GM19240 (cell line): Measurements from ENCODE around the gene COG3.
"Not testable (repeated sequence)": the region's sequence is repeated elsewhere in the genome, so short reads cannot be mapped to it uniquely, and the experiment has no call there.

Source experiments
- DNase-seq: peaks from one replicate; pipeline ENCODE4 v3.0.0; 2011; ENCODE audit warnings: low spot score; ENCODE audit not compliant: insufficient read length

COG3 gene, protein sequence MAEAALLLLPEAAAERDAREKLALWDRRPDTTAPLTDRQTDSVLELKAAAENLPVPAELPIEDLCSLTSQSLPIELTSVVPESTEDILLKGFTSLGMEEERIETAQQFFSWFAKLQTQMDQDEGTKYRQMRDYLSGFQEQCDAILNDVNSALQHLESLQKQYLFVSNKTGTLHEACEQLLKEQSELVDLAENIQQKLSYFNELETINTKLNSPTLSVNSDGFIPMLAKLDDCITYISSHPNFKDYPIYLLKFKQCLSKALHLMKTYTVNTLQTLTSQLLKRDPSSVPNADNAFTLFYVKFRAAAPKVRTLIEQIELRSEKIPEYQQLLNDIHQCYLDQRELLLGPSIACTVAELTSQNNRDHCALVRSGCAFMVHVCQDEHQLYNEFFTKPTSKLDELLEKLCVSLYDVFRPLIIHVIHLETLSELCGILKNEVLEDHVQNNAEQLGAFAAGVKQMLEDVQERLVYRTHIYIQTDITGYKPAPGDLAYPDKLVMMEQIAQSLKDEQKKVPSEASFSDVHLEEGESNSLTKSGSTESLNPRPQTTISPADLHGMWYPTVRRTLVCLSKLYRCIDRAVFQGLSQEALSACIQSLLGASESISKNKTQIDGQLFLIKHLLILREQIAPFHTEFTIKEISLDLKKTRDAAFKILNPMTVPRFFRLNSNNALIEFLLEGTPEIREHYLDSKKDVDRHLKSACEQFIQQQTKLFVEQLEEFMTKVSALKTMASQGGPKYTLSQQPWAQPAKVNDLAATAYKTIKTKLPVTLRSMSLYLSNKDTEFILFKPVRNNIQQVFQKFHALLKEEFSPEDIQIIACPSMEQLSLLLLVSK

DNA sequence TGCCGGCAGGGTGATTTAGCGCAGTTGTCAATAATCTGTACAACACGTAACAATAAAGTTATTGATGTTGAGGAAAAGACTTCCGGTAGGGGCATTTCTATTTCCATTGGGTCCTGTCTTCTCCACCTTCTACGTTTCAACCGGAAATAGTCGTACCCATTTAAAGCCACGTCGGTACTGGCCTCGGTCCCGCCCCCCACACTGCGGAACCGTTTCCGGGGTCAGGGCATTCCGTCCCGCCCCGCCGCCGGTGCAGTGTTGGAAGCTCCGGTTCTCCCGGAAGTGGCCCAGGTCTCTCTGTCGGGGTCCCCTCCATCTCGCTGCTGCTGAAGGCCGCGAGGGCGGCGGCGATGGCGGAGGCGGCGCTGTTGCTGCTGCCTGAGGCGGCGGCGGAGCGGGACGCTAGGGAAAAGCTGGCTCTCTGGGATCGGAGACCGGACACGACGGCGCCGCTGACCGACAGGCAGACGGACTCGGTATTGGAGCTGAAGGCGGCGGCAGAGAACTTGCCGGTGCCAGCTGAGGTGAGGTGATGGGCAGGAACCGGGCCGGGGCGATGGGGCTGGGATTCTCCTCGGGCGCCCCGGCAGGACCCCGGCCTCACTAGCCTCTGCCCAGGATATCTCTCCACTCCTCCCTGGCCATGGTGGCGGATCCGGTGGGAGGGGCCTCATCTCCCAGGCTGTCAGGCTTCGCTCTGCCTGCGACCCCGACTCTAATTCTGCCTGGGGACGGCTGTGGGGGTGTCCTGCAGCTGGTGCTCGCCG lies at the start of gene COG3:
Gene COG3 (plus strand): TSS at position 253 of the 767 bp plus-strand sequence. CDS start 98 bp downstream, at position 351.
- peak; percentile 86 for DNase-seq

DNA sequence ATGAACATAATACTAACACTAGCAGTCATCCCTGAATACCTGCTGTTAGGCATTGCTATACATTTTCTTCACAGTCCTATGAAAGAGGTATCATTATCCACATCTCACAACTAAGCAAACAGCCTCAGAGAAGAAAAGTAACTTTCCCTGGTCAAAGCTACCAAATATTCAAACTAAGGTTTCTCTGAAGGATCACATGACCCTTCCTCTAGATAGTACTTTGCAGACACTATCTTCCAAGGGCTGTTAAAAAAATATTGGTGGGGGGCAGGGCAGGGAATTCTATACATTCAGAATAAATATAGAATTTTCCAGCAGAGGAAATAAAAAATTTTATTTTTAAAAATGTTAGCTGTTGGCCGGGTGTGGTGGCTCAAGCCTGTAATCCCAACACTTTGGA lies 49.6 kb upstream of the COG3 start:
- no peak for DNase-seq

DNA sequence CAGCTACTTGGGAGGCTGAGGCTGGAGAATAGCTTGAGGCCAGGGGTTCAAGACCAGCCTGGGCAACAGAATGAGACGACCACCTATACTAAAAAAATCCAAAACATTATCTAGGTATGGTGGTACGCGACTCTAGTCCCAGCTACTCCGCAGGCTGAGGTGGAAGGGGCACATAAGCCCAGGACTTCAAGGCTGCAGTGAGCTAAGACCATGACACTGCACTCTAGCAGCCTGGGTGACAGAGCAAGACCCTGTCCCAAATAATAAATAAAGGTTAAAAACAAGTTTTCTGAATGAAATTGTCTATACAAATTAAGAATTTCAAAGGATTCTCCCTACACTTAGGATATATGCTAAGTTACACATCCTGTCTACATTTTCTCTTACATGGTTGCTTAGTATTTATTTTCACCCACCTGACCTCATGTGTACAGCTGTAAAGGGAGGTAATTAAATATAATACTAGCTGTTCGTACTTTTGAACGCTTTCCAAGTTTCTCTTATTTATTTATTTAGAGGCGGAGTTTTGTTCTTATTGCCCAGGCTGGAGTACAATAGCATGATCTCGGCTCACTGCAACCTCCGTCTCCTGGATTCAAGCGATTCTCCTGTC lies 48.1 kb upstream of the COG3 start:
- no peak for DNase-seq

DNA sequence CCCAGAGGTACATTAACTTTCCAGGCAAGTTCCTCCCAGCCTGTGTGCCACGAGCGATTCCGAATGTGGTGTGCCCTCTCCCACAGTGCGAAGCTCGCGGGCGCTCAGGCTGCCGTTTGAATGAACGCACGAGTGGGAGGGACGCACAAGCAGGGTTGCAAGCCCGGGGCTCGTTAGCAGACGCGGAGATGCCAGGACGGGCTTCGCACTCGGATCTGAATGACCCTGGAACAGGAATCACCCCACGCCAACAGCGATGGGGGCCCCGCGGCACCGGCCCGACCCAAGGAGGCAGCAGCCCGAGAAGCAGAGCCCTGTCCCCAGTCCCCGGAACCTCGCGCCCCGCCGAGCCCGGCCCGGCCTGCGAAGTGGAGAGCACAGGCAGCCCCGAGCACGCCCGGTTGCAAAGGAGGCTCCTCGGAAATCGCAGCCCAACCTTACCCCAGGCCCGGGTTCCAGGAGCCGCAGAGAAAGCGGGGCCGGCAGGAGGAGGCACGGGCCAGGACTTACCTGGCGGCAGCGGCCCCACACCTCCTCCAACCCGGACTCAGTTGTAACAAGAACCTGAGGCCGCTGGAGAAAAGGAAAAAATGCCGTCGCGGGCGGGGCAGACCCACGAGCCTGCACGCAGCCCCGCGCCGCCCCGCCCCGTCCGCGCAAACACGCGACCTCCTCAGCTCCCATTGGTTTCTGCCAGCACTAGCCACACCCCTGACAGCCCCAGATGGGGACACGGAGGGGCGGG lies 46.8 kb upstream of the COG3 start, which contains the start of gene SLC25A30:
Gene SLC25A30 (minus strand): TSS at position 584 of the 745 bp plus-strand sequence. CDS start 6,948 bp downstream, outside the sequence.
- DNase-seq = peak; percentile 59

DNA sequence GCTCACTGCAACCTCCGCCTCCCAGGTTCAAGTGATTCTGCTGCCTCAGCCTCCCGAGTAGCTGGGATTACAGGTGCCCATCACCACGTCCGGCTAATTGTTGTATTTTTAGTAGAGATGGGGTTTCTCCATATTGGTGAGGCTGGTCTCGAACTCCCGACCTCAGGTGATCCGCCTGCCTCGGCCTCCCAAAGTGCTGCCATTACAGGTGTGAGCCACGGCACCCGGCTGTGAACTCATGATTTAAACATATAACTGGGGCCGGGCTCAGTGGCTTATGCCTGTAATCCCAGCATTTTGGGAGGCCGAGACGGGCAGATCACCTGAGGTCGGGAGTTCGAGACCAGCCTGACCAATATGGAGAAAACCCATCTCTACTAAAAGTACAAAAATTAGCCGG lies 45.4 kb upstream of the COG3 start:
- DNase-seq = not testable (repeated sequence)

DNA sequence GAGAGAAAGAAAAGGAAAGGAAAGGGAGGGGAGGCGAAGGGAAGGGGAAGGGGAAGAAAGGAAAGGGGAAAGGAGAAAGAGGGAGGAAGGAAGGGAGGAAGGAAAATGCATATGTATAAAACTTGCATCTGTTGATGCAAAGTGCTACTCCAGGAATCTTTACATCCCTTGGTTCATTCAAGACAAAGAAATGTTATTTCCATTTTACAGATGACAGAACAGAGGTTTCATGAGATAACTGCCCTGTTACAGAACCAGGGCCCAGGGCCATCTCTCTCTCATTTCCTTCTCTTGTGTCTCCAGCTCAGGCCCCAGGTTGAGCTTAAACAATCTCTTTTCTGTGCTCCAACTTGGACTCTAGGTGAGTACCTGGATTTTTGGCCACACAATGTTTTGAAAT lies 44.8 kb upstream of the COG3 start:
- no peak for DNase-seq

DNA sequence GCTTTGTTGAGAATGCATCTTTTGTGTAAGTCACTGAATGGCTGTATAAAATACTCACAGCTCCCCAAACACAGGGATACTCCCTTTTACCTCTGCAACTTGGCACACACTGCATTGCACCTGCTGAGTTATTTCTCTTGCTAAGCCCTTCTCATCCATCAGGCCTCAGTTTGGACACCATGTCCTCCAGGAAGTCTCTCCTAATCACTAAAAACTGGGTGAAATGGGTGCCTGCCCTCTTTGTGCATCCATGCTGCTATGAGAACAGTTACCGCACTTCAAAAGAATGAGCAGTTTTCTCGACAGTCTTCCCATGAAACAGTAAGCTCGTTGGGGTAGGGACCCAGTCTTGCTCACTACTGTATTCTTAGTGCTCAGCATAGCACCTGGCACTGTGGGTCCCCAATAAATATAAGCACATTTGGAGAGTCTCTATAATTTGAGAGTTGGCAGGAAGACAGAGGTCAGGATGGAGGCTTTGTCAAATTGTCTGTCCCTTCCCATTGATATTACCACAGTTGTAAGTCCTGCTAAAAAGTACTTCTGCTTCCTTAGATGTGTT lies 41.9 kb upstream of the COG3 start:
- DNase-seq = no peak

DNA sequence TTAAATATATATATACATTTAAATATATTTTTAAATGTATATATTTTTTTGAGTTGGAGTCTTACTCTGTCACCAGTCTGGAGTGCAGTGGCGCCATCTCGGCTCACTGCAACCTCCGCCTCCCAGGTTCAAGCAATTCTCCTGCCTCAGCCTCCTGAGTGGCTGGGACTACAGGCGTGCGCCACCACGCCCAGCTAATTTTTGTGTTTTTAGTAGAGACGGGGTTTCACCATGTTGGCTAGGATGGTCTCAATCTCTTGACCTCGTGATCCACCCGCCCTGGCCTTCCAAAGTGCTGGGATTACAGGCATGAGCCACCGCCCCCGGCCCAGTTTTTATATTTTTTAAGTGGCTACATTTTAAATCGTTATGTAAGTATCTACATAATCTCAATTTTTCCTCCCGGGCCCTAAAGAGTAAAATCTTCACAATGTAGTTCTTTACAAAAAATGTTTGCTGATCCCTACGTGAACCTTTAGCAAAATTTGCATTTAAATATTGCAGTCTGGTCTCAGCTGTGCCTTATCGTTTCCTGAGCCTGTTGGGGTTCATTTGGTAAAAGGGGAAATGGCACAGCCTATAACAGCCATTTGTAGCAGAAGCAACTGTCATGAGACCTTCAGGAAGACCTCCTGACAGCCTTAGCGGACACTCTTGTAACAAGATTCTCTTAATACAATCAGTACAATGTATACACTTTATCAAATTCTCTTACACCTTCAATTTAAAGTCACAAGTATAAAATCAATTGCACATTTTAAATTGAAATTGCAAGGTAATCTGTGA lies 38.5 kb upstream of the COG3 start:
- DNase-seq = not testable (repeated sequence)

DNA sequence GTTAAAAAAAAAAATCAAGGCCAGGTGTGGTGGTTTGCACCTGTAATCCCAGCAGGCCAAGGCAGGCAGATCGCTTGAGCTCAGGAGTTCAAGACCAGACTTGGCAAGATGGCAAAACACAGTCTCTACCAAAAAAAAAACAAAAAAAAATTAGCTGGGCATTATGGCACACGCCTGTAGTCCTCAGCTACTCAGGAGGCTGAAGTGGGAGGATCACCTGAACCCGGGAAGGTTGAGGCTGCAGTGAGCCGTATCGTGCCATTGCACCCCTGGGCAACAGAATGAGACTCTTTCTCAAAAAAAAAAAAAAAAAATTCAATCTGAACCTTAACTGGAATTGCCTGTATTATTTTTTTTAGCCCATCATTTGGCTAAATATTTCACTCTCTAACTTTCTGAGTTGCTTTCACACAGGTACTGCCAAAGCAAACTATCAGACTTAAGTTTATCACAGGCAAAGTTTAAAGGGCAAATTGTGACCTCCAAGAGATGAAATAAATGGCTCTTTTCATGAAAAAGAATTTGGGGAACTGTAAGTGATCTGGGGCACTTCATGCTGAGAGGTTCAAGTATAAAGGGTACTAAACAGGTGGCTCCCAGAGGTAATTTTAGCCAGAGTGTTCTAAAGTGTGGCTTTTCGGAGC lies 31.9 kb upstream of the COG3 start:
- DNase-seq = no peak

DNA sequence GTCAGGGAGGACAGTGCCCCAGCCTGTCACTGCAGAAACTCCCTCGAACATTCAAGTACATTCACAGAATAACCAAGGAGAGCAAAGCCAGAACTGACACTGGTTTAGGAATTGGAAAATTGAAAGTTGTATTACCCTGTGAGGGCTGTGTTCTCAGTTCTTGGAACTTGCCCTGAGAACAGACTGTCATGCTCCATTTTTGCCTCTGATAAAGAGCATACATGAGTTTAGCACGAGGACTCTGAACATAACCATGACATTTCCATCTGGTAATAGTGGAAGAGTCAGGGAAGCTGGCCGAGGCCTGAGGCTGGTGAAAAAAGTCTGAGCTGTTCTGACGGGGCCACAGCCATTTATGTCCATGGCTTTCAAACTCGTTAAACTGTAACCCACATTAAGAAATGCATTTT lies 31.4 kb upstream of the COG3 start:
- no peak for DNase-seq

DNA sequence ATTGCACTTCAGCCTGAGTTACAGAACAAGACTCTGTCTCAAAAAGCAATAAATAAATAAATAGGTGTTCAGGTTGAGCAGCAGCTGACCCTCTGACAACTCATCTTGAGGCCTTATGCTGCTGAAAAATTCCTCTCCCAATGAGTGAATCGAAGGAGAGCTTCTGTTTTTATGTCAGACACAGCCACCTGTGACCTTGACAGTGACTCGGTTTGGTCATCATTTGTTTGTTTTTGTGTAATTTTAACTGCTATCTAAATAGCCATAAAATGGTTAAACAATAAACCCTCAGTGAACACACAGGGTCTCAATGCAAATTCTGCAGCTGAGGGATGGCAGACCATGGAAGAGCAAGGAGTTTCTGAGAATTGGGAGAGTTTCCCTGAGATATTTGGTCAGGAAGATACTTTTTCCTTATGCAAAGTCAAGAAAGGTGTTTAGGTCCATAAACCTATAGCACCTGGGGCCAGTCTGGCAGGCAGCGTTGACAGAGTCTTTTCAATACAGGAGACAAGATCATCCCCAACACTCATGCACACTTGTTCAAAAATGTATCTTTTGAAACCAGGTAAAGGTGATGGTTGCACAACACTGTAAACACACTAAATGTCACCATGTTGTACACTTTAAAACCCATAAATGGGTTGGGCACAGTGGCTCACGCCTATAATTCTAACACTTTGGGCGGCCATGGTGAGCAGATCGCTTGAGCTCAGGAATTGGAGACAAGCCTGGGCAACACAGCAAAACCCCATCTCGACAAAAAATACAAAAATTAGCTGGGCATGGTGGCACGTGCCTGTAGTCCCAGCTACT lies 30.0 kb upstream of the COG3 start:
- DNase-seq = no peak

DNA sequence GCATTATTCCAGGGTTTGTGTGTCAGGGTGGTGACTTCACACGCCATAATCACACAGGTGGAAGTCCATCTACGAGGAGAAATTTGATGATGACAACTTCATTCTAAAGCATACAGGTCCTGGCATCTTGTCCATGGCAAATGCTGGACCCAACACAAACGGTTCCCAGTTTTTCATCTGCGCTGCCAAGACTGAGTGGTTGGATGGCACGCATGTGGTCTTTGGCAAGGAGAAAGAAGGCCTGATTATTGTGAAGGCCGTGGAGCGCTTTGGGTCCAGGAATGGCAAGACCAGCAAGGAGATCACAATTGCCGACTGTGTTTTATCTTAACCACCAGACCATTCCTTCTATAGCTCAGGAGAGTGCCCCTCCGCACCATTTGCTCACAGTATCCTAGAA lies 28.4 kb upstream of the COG3 start:
- no peak for DNase-seq

DNA sequence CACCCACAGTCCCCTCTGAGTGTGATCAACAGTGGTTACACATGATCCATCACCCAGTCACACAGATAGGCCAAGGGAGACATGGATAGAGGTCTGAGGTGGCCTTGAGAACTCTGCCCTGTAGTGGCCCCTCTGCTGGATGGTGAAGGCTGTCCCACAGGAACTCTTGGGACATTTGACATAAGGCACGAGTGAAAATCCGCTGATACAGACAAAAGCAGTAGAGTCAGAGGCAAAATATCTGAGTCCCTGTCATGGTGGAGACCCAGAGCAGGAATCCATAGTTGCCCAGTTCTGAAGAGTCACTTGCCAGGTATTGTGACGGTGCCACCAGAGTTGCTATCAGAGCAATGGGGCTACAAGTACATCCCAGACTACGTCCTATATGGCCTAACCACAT lies 27.8 kb upstream of the COG3 start:
- DNase-seq = no peak

DNA sequence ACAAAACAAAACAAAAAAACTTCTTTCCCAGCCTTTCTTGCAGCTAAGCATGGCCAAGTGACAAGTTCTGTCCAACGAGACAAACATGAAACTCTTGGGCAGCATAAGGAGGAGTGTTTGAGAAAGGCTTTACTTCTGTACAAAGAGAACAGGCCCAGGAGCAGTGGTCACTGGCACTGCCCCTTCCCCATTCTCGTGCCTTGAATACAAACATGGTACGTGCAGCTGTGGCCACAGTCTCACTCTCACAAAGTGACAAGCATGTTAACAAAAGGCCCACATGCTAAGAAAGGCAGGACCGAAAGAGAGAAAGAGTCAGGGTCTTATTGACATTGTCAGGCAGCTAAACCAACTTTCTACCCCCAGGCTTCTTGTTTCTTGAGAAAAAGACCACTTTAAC lies 26.8 kb upstream of the COG3 start:
- DNase-seq = no peak

DNA sequence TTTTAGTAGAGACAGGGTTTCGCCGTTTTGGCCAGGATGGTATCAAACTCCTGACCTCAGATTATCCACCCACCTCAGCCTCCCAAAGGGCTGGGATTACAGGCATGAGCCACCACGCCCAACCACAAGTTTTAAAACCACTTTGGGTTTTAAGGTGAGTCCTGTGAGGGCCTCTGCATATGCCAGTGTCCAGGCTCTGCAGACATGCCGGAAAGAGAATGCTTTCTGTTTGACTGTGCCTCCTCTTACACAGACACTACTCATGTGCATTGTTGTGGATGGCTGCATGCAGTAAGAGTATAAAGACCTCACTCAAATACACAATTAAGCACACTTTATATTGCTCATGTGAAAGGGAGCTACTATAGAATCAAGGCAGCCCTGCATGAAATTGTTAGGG lies 25.7 kb upstream of the COG3 start:
- DNase-seq = no peak

DNA sequence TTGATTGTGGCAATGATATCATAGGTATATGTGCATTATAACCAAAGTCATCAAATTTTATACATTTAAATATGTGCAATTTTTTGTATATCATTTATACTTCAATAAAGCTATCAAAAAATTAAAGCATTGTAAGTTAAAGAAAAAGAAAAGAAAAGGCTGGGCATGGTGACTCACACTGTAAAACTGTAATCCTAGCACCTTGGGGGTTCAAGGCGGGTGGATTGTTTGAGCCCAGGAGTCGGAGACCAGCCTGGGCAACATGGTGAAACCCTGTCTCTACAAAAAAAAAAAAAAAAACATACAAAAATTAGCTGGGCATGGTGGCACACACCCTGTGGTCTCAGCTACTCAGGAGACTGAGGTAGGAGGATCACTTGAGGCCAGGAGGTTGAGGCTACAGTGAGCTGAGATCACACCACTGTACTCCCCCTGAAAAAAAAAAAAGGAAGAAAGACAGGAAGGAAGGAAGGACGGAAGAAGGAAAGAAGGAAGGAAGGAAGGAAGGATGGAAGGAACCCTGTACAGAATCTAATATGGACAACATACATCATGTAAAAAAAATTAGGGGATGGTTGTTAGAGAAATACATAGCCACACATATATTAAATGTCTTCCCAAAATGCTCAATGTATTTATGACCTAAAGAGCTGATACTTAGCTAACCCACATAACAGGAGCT lies 24.8 kb upstream of the COG3 start:
- no peak for DNase-seq

DNA sequence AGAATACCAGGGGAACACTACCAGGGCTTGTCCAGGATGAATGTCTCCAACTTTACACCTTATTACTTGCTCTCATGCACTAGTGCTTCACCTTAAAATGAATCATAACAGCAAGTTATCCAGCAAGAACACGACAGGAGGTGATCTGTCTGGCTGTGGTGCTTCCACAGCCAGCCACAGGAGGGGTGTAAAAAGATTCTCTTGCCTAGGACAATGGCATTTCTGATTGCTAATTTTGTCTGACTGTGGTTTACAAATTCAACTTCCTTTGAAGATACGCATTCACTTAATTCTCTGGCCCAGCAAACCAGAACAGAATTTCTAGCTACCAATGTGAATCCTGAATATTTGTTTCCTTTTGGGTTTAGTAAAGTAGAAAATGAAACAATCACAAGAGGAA lies 23.1 kb upstream of the COG3 start:
- peak; percentile 14 for DNase-seq
